Heart left ventricle (tissue), 13 donors: Measurements from ENCODE around the gene B3GNT7.

Experiments
- CTCF ChIP-seq, 12 donors: fragments of 200-600 bp; sonication (generic) in 4 of 12; IDR thresholded peaks; one replicate each; pipeline versions ENCODE4 v1.5.0 to v1.8.0; 2018 to 2022; ENCODE audit warnings: antibody characterized with exemption in 12 of 12, mild to moderate bottlenecking in 5 of 12
- POLR2A ChIP-seq, 2 donors: fragments of 450-650 bp; IDR thresholded peaks; one replicate each; pipeline ENCODE4 v1.6.1; 2017; ENCODE audit warnings: antibody characterized with exemption in 2 of 2, mild to moderate bottlenecking in 2 of 2, moderate library complexity in 2 of 2
- donor health status: ischemic (EF 13 %, LVEDD 7.1; RV severe dilation, severe dysfunction).
- donor health status: DM: no; HTN: yes; CAD: no.
- donor health status: DM: no; HTN: no; CAD: no.
- donor health status: ischemic (EF 25% LVEDD 6.9; RV normal size, moderate dysfunction).
- donor health status: ischemic (EF 25% LVEDD 5.7; RV mildly dilated, moderate dysfunction).
- donor health status: ischemic (EF 35%, LVEDD 5.7; RV mildly dilated, moderate dysfunction).
- donor health status: nonischemic (EF 11% LVEDD 7.7; RV severe dilation, severe dysfunction).
- donor health status: DM: yes; HTN: yes; CAD: no.
- donor health status: PGD.
- donor health status: ischemic (EF 29% LVEDD 5.4; RV normal size, mild dysfunction).
- donor health status: nonischemic (EF 23%, LVEDD 6.1; RV moderate dilation, normal function).

- TF ChIP-seq CTCF (IDR thresholded peaks at IDR 0.05) (no peak), POLR2A (IDR thresholded peaks at IDR 0.05) (no peak)
Measured at GRCh38 chr2:231449503-231450054, 54.1 kb downstream of the B3GNT7 start.
